Liver (tissue), 9 donors: Measurements from ENCODE around the gene IFI27L1. TPM values are rescaled to one million over a fixed set of nuclear protein-coding genes. Genes with fewer than 3 reads are reported as not detected.

Experiments used
- DNase-seq: peaks from one replicate; pipeline ENCODE4 v3.0.0-alpha.2; 2017; ENCODE audit warnings: low spot score
- H3K27ac ChIP-seq, 2 donors: one replicate each; pipeline ENCODE4 v1.7.0; 2013; ENCODE audit warnings: inconsistent platforms in 2 of 2, low read length in 2 of 2, control low read depth in 1 of 2, low read depth in 1 of 2, mild to moderate bottlenecking in 1 of 2
- H3K27me3 ChIP-seq, 4 donors: one replicate each; pipeline versions ENCODE4 v1.6.1 to v1.7.0; 2013; ENCODE audit warnings: low read length in 3 of 4, inconsistent platforms in 1 of 4, mild to moderate bottlenecking in 1 of 4, moderate library complexity in 1 of 4; ENCODE audit not compliant: control insufficient read depth in 4 of 4, insufficient read depth in 4 of 4
- H3K36me3 ChIP-seq, 4 donors: one replicate each; pipeline versions ENCODE4 v1.6.1 to v1.7.0; 2013; ENCODE audit warnings: low read length in 3 of 4, mild to moderate bottlenecking in 3 of 4, low read depth in 1 of 4, moderate library complexity in 1 of 4; ENCODE audit not compliant: control insufficient read depth in 4 of 4, insufficient read depth in 3 of 4
- H3K4me1 ChIP-seq, 4 donors: one replicate each; pipeline versions ENCODE4 v1.6.1 to v1.7.0; 2013; ENCODE audit warnings: low read length in 3 of 4, mild to moderate bottlenecking in 3 of 4, moderate library complexity in 1 of 4; ENCODE audit not compliant: control insufficient read depth in 4 of 4, insufficient read depth in 4 of 4
- H3K4me3 ChIP-seq, 3 donors: one replicate each; pipeline versions ENCODE4 v1.6.1 to v1.7.0; 2013; ENCODE audit warnings: low read length in 3 of 3, control low read depth in 1 of 3, low read depth in 1 of 3, mild to moderate bottlenecking in 1 of 3
- H3K9ac ChIP-seq, 2 donors: one replicate each; pipeline ENCODE4 v1.7.0; 2013; ENCODE audit warnings: low read length in 2 of 2, mild to moderate bottlenecking in 2 of 2, moderate library complexity in 2 of 2, control low read depth in 1 of 2, low read depth in 1 of 2
- H3K9me3 ChIP-seq, 4 donors: one replicate each; pipeline versions ENCODE4 v1.6.1 to v1.7.0; 2013; ENCODE audit warnings: low read length in 3 of 4; ENCODE audit not compliant: control insufficient read depth in 4 of 4
- EGR1 ChIP-seq, 2 donors: IDR thresholded peaks; 2 replicates each; pipeline ENCODE4 v1.6.1; 2016 to 2018; ENCODE audit warnings: antibody characterized with exemption in 2 of 2, low read depth in 2 of 2
- FOXA2 ChIP-seq: IDR thresholded peaks from 2 replicates; pipeline ENCODE4 v1.6.1; 2016; ENCODE audit warnings: antibody characterized with exemption
- HNF4A ChIP-seq, 2 donors: conservative IDR thresholded peaks; 2 replicates each; pipeline ENCODE4 v1.6.1; 2016; ENCODE audit warnings: antibody characterized with exemption in 2 of 2, mild to moderate bottlenecking in 2 of 2
- HNF4G ChIP-seq: IDR thresholded peaks from 2 replicates; pipeline ENCODE4 v1.6.1; 2016; ENCODE audit warnings: antibody characterized with exemption
- NR2F2 ChIP-seq: IDR thresholded peaks from 2 replicates; pipeline ENCODE4 v1.6.1; 2016; ENCODE audit warnings: antibody characterized with exemption
- RAD21 ChIP-seq, 2 donors: IDR thresholded peaks; 2 replicates each; pipeline ENCODE4 v1.6.1; 2016; ENCODE audit warnings: antibody characterized with exemption in 2 of 2, mild to moderate bottlenecking in 2 of 2
- REST ChIP-seq: IDR thresholded peaks from 2 replicates; pipeline ENCODE4 v1.6.1; 2016; ENCODE audit warnings: antibody characterized with exemption, mild to moderate bottlenecking
- RXRA ChIP-seq, 2 donors: IDR thresholded peaks; 2 replicates each; pipeline ENCODE4 v1.6.1; 2017 to 2018; ENCODE audit warnings: antibody characterized with exemption in 2 of 2, mild to moderate bottlenecking in 1 of 2
- SP1 ChIP-seq: IDR thresholded peaks from 2 replicates; pipeline ENCODE4 v1.6.1; 2018; ENCODE audit warnings: antibody characterized with exemption, mild to moderate bottlenecking
- YY1 ChIP-seq: IDR thresholded peaks from 2 replicates; pipeline ENCODE4 v1.6.1; 2016; ENCODE audit warnings: antibody characterized with exemption, mild to moderate bottlenecking
- ZBTB33 ChIP-seq: IDR thresholded peaks from 2 replicates; pipeline ENCODE4 v1.6.1; 2016; ENCODE audit warnings: antibody characterized with exemption
- WGBS: extraction: QIAGEN DNeasy Blood & Tissue Kit; methylation state at CpG from one replicate; pipeline ENCODE4 v1.1.7; 2013; 5-methylcytosine and 5-hydroxymethylcytosine counted together
- polyA plus RNA-seq, 2 donors: library from polyadenylated mRNA; stranded (reverse) in 1 of 2; unstranded in 1 of 2; fragments of 200-250 nt in 1 of 2; fragments of >200 nt in 1 of 2; fragmentation: Nextera tagmentation in 1 of 2; extraction: Ambion mirVana in 1 of 2; gene quantifications; one replicate each; pipeline versions ENCODE4 v1.2.1 to v1.2.3, GENCODE V29; 2013 to 2015
- total RNA-seq, 2 donors: library from RNA; depleted of rRNA; stranded (reverse); fragments of >200 nt; gene quantifications; one replicate each; pipeline ENCODE4 v1.2.3, GENCODE V29; 2014
- donor health status: healthy.
- donor health status: healthy.
- donor health status: healthy.
- donor health status: healthy.
- donor health status: healthy.

Gene IFI27L1
- total and polyA plus RNA-seq, 4 donors, result 3.7 to 8.1 (median 5.6) TPM

GRCh38 chr14:94111276-94112095 lies 30.4 kb downstream of the IFI27L1 start:
- Histone ChIP-seq H3K9me3 (no peaks in the 10 kb centered on the region), H3K27ac (peak overlapping the region in 1 of 2 donors; percentile 55), H3K9ac (no peak overlapping the region), H3K4me1 (peaks cover 0 to 9% (median 3%) of the 10 kb centered on the region in 4 donors), H3K36me3 (no peaks in the 10 kb centered on the region), H3K4me3 (peak overlapping the region in 2 of 3 donors; percentile 8 to 18), H3K27me3 (no peaks in the 10 kb centered on the region)
- 72% methylated on average over 20 of the region's 20 CpGs for WGBS
- peak; percentile 19 for DNase-seq
- TF ChIP-seq RAD21 (IDR thresholded peaks at IDR 0.05) (no peak), REST (no peak)

DNA sequence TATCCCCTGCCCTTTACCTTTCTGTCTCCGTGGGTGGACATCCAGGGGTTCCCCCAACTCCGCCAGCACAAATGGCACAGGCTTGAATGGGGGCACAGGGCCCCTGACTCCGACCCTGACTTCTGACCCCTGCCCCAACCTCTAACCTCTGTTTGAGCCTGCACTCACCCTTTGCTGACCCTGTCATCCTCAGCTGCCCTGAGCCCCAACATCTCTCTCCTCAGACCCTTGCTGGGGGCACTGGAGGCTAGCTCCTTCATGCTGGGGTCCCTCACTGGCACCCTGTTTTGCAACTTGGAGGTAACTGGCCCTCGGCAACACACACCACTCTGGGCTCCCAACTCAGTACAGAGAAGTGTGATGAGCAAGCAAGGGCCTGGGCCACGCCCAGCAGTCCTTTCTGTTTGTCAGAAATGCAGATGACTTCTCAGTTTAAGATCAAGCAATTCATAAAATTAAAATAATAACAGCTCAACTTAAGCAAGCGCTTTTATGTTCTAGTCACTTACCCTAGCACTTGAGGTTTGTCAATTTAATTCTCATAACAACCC lies 31.5 kb downstream of the IFI27L1 start:
- peaks cover 0 to 9% (median 3%) of the 10 kb centered on the region in 4 donors for H3K4me1 ChIP-seq

GRCh38 chr14:94113073-94113472 lies 32.0 kb downstream of the IFI27L1 start:
- no peak overlapping the region for H3K27ac ChIP-seq
- no peaks in the 10 kb centered on the region for H3K9me3 ChIP-seq
- 79% methylated on average over 7 of the region's 7 CpGs for WGBS
- DNase-seq, result no peak
- TF ChIP-seq YY1, result no peak
- no peak for TF ChIP-seq EGR1 (IDR thresholded peaks at IDR 0.05; ENCODE audit: low read depth in 2 of 2)
- no peak for TF ChIP-seq SP1
- no peak for TF ChIP-seq NR2F2
- TF ChIP-seq RAD21 (IDR thresholded peaks at IDR 0.05), result no peak
- peaks cover 0 to 9% (median 3%) of the 10 kb centered on the region in 4 donors for H3K4me1 ChIP-seq
- no peak overlapping the region for H3K9ac ChIP-seq
- no peaks in the 10 kb centered on the region for H3K27me3 ChIP-seq
- no peak overlapping the region for H3K4me3 ChIP-seq
- no peaks in the 10 kb centered on the region for H3K36me3 ChIP-seq

More for the DNA sequence above, 31.5 kb downstream of the IFI27L1 start:
- peak; percentile 28 for DNase-seq
- Histone ChIP-seq H3K36me3 (no peaks in the 10 kb centered on the region), H3K4me3 (no peak overlapping the region), H3K9ac (no peak overlapping the region), H3K27me3 (no peaks in the 10 kb centered on the region), H3K27ac (no peak overlapping the region), H3K9me3 (no peaks in the 10 kb centered on the region)
- WGBS, result 83% methylated on average over 6 of the region's 6 CpGs
- TF ChIP-seq RAD21 (IDR thresholded peaks at IDR 0.05) (no peak), SP1 (no peak), EGR1 (IDR thresholded peaks at IDR 0.05; ENCODE audit: low read depth in 2 of 2) (no peak), HNF4G (no peak), ZBTB33 (no peak), RXRA (IDR thresholded peaks at IDR 0.05) (no peak), FOXA2 (no peak), HNF4A (conservative IDR thresholded peaks at IDR 0.05) (no peak)
